Keratinocyte (primary cell): Measurements from ENCODE around the gene PTK6. TPM values are rescaled to one million over a fixed set of nuclear protein-coding genes. Genes with fewer than 3 reads are reported as not detected.

Experiments used
- DNase-seq: peaks from one replicate; pipeline ENCODE4 v3.0.0-alpha.2; 2011; ENCODE audit warnings: low read depth, missing footprints, low spot score
- FAIRE-seq: peaks from 2 replicates; lab custom pipeline; 2011; peaks lifted over from hg19 to GRCh38; lab: Jason Lieb, UNC
- H2AFZ ChIP-seq: 2 replicates; pipeline ENCODE4 v1.6.0; 2012; ENCODE audit warnings: low read length, control low read depth, inconsistent platforms; ENCODE audit not compliant: control insufficient read depth
- H3K27ac ChIP-seq: 2 replicates; pipeline ENCODE4 v1.5.1; 2011; ENCODE audit warnings: low read length; ENCODE audit not compliant: control insufficient read depth, insufficient read depth
- H3K27me3 ChIP-seq: 3 replicates; pipeline ENCODE4 v1.6.0; 2011; ENCODE audit warnings: low read length; ENCODE audit not compliant: control insufficient read depth, insufficient read depth; ENCODE audit errors: extremely low read depth
- H3K36me3 ChIP-seq, 2 experiments: 2 replicates in 1 of 2; 3 replicates in 1 of 2; pipeline ENCODE4 v1.5.1; 2011; ENCODE audit warnings: low read length in 2 of 2, mild to moderate bottlenecking in 1 of 2; ENCODE audit not compliant: control insufficient read depth in 2 of 2, insufficient read depth in 2 of 2; ENCODE audit errors: extremely low read depth in 1 of 2
- H3K4me1 ChIP-seq: 3 replicates; pipeline ENCODE4 v1.5.1; 2011; ENCODE audit warnings: low read length; ENCODE audit not compliant: control insufficient read depth, insufficient read depth; ENCODE audit errors: extremely low read depth
- H3K4me2 ChIP-seq: 3 replicates; pipeline ENCODE4 v1.6.0; 2011; ENCODE audit warnings: low read depth, low read length; ENCODE audit not compliant: control insufficient read depth, insufficient read depth; ENCODE audit errors: extremely low read depth
- H3K4me3 ChIP-seq, 3 experiments: fragments of 200-600 bp in 1 of 3; sonication (generic) in 1 of 3; 2 replicates in 2 of 3; 3 replicates in 1 of 3; pipeline ENCODE4 v1.5.1; 2011 to 2016; ENCODE audit warnings: low read length in 3 of 3, mild to moderate bottlenecking in 3 of 3, control low read depth in 2 of 3, inconsistent platforms in 1 of 3, low read depth in 1 of 3, mixed read lengths in 1 of 3, mixed run types in 1 of 3, moderate library complexity in 1 of 3; ENCODE audit not compliant: control insufficient read depth in 2 of 3, insufficient read depth in 2 of 3; ENCODE audit errors: extremely low read depth in 1 of 3
- H3K79me2 ChIP-seq: 2 replicates; pipeline ENCODE4 v1.6.0; 2012; ENCODE audit warnings: low read length; ENCODE audit not compliant: control insufficient read depth, insufficient read depth
- H3K9ac ChIP-seq: 3 replicates; pipeline ENCODE4 v1.6.0; 2011; ENCODE audit warnings: low read length; ENCODE audit not compliant: control insufficient read depth, insufficient read depth; ENCODE audit errors: extremely low read depth
- H3K9me1 ChIP-seq: 3 replicates; pipeline ENCODE4 v1.6.0; 2011; ENCODE audit warnings: low read length; ENCODE audit not compliant: control insufficient read depth, insufficient read depth; ENCODE audit errors: extremely low read depth
- H3K9me3 ChIP-seq: 2 replicates; pipeline ENCODE4 v1.5.1; 2012; ENCODE audit warnings: low read depth, low read length; ENCODE audit not compliant: control insufficient read depth
- H4K20me1 ChIP-seq: 3 replicates; pipeline ENCODE4 v1.6.0; 2011; ENCODE audit warnings: low read length; ENCODE audit not compliant: control insufficient read depth, insufficient read depth; ENCODE audit errors: extremely low read depth
- CTCF ChIP-seq, 3 experiments: IDR thresholded peaks in 1 of 3; conservative IDR thresholded peaks in 1 of 3; optimal IDR thresholded peaks in 1 of 3; 2 replicates in 2 of 3; 3 replicates in 1 of 3; pipeline versions ENCODE3 to v1.5.1; 2011; ENCODE audit warnings: low read length in 3 of 3, mild to moderate bottlenecking in 3 of 3, moderate library complexity in 2 of 3, control low read depth in 1 of 3, inconsistent platforms in 1 of 3; ENCODE audit not compliant: insufficient read depth in 2 of 3; ENCODE audit errors: extremely low read depth in 1 of 3
- EZH2 ChIP-seq: IDR thresholded peaks from one replicate; pipeline ENCODE4 v1.6.1; 2012; ENCODE audit warnings: inconsistent platforms, mild to moderate bottlenecking, low read length, moderate library complexity
- dilution Hi-C: fragments of 300-500 bp; cut with MboI; formaldehyde crosslinking; loops from one replicate; pipeline ENCODE4 v1.7.0; 2020; ENCODE audit warnings: low sequenced_read_pairs; ENCODE audit not compliant: extremely low pct_ligation_motif_present
- polyA plus RNA-seq, 5 experiments: library from polyadenylated mRNA; depleted of rRNA in 3 of 5; stranded (reverse) in 3 of 5; stranded (forward) in 1 of 5; unstranded in 1 of 5; fragments of >200 nt; gene quantifications; 1 replicate in 1 of 5; 2 replicates in 3 of 5; 3 replicates in 1 of 5; pipeline versions ENCODE4 v1.2.1 to v1.2.3, GENCODE V29; 2011 to 2012; ENCODE audit warnings: missing spikeins in 2 of 5, low read depth in 1 of 5, low replicate concordance in 1 of 5

PTK6 gene
- polyA plus RNA-seq, 1 donor (not counting 4 experiments of a cell fraction or from before 2014, with no cell fraction given): 28.5 TPM

GRCh38 chr20:63568170-63568981 lies 31.2 kb upstream of the PTK6 start:
- TF ChIP-seq EZH2: no peak
- no peak for TF ChIP-seq CTCF (optimal IDR thresholded peaks at IDR 0.05 in 1 of 3, IDR thresholded peaks at IDR 0.05 in 1 of 3, conservative IDR thresholded peaks at IDR 0.05 in 1 of 3; ENCODE audit: extremely low read depth in 1 of 3, insufficient read depth in 2 of 3, low read length in 3 of 3)
- no peaks in the 10 kb centered on the region for H3K9me1 ChIP-seq
- no peaks in the 10 kb centered on the region for H3K9me3 ChIP-seq
- no peak for DNase-seq
- peaks cover 23% of the 10 kb centered on the region for H3K79me2 ChIP-seq
- H3K27me3 ChIP-seq: no peaks in the 10 kb centered on the region
- H3K4me1 ChIP-seq: peaks cover 5% of the 10 kb centered on the region
- H3K4me2 ChIP-seq: no peak overlapping the region
- peaks cover 10 to 34% of the 10 kb centered on the region in 2 experiments for H3K36me3 ChIP-seq
- no peak overlapping the region for H2AFZ ChIP-seq
- H3K4me3 ChIP-seq: no peak overlapping the region
- H3K27ac ChIP-seq: no peak overlapping the region
- H3K9ac ChIP-seq: no peak overlapping the region
- FAIRE-seq: no peak
- dilution Hi-C loops: no loop called here
- peaks cover 8% of the 10 kb centered on the region for H4K20me1 ChIP-seq

- no peak overlapping the region for H3K4me2 ChIP-seq
- dilution Hi-C loops: no loop called here
- DNase-seq (no peak), FAIRE-seq (no peak)
- H3K27ac ChIP-seq: no peak overlapping the region
- H3K27me3 ChIP-seq: no peaks in the 10 kb centered on the region
- H3K36me3 ChIP-seq: peaks cover 8 to 39% of the 10 kb centered on the region in 2 experiments
- no peaks in the 10 kb centered on the region for H3K9me3 ChIP-seq
- no peak overlapping the region for H3K9ac ChIP-seq
- no peaks in the 10 kb centered on the region for H3K9me1 ChIP-seq
- H2AFZ ChIP-seq: no peak overlapping the region
- peaks cover 8% of the 10 kb centered on the region for H4K20me1 ChIP-seq
- H3K79me2 ChIP-seq: peaks cover 15% of the 10 kb centered on the region
- H3K4me3 ChIP-seq: no peak overlapping the region
- TF ChIP-seq CTCF (optimal IDR thresholded peaks at IDR 0.05 in 1 of 3, IDR thresholded peaks at IDR 0.05 in 1 of 3, conservative IDR thresholded peaks at IDR 0.05 in 1 of 3; ENCODE audit: extremely low read depth in 1 of 3, insufficient read depth in 2 of 3, low read length in 3 of 3) (no peak), EZH2 (no peak)
- no peaks in the 10 kb centered on the region for H3K4me1 ChIP-seq
Measured at GRCh38 chr20:63567386-63568169, 30.4 kb upstream of the PTK6 start.
